Esophagus squamous epithelium (tissue), 4 donors: ENCODE measurements around the gene SRMS.

ENCODE experiments used
- CTCF ChIP-seq, 6 experiments: fragments of 450-650 bp in 4 of 6; fragments of 200-600 bp in 2 of 6; sonication (generic) in 2 of 6; IDR thresholded peaks; one replicate each; pipeline ENCODE4 v1.5.1; 2016 to 2019; ENCODE audit warnings: antibody characterized with exemption in 6 of 6, mild to moderate bottlenecking in 4 of 6, moderate library complexity in 4 of 6
- POLR2A ChIP-seq, 4 donors: fragments of 450-650 bp; IDR thresholded peaks; one replicate each; pipeline ENCODE4 v1.6.1; 2017; ENCODE audit warnings: antibody characterized with exemption in 4 of 4, mild to moderate bottlenecking in 4 of 4, moderate library complexity in 3 of 4

GRCh38 chr20:63543733-63544132, 3.8 kb downstream of the SRMS start:
- TF ChIP-seq CTCF (IDR thresholded peaks at IDR 0.05) (no peak), POLR2A (IDR thresholded peaks at IDR 0.05) (no peak)
